Lower leg skin (tissue), 3 donors: ENCODE measurements around the gene CACNA1G.

Source experiments
- CTCF ChIP-seq, 3 donors: fragments of 450-650 bp; IDR thresholded peaks; one replicate each; pipeline ENCODE4 v1.5.1; 2016; ENCODE audit warnings: antibody characterized with exemption in 3 of 3, mild to moderate bottlenecking in 3 of 3, moderate library complexity in 2 of 3
- POLR2A ChIP-seq, 2 donors: fragments of 450-650 bp; IDR thresholded peaks; one replicate each; pipeline ENCODE4 v1.6.1; 2016 to 2017; ENCODE audit warnings: antibody characterized with exemption in 2 of 2, mild to moderate bottlenecking in 1 of 2, moderate library complexity in 1 of 2

DNA sequence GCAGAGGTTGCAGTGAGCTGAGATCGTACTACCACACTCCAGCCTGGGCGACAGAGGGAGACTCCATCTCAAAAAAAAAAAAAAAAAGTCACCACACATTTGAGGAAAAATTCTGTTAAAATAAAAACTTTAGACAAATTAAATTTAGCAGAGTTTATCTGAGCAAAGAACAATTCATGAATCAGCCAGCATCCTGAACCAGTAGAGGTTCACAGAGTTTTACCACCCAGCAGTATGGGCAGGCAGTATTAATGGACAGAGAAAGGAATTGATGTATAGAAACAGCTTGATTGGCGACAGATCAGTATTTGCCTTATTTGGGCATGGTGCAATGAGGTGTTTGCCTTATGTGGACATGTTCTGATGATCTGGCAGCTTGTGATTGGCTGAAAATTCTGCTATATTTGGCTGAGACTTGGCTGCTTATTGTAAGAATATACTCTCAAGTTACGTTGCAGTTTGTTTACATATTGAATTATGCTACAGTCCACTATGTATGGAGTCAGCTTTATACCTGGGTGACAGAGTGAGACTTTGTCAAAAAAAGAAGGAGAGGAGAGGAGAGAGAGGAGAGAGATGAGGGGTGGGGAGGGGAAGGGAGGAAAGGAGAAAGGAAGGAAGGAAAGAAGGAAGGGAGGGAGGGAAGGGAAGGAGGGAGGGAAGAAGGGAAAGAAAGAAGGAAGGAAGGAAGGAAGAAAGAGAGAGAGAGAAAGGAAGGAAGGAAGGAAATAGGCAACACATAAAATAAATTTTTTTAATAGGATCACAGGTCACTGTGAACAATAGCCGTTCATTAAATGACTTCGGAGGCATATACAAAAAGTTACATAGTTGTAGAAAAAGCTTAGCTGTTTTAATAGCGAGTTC is 88.8 kb downstream of the CACNA1G start:
- TF ChIP-seq CTCF (IDR thresholded peaks at IDR 0.05) (no peak), POLR2A (IDR thresholded peaks at IDR 0.05) (no peak)
